HG02623 (cell line): Measurements from ENCODE around the gene KCNK3.
"Not testable (repeated sequence)": the region's sequence is repeated elsewhere in the genome, so short reads cannot be mapped to it uniquely, and the experiment has no call there.

Experiments used
- ATAC-seq: cut with Tn5 transposase; IDR thresholded peaks from one replicate; pipeline ENCODE4 v1.9.1; 2021; ENCODE audit warnings: moderate library complexity; ENCODE audit not compliant: unreplicated experiment

Gene KCNK3

DNA sequence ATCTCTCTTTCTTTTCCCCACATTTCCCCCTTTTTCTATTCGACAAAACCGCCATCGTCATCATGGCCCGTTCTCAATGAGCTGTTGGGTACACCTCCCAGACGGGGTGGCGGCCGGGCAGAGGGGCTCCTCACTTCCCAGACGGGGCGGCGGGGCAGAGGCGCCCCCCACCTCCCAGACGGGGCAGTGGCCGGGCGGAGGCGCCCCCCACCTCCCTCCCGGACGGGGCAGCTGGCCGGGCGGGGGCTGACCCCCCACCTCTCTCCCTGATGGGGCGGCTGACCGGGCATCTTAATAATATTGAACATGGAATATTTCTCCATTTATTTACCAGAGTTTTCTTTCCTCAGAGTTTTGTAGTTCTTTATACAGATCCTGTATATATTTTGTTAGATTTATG is 27.2 kb upstream of the KCNK3 start:
- not testable (repeated sequence) for ATAC-seq

DNA sequence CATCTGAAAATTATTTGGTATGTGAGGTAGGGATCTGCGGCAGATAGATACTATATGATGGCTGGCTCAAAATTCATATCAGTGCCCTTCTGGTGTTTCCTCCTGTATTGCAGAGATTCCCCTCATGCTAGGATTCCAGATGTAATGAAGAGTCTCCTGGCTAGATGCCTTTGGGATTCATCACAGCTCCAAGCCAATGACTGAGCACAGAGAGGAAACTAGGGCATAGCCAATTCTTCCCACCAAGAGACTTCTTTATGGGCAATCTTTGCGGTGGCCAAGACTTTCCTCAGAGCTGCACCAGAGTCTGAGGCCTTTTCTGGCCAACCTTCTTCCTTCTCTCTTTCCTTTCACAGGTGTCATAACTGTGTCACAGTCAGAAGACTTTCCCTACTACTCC is 25.9 kb upstream of the KCNK3 start:
- ATAC-seq: no peak

DNA sequence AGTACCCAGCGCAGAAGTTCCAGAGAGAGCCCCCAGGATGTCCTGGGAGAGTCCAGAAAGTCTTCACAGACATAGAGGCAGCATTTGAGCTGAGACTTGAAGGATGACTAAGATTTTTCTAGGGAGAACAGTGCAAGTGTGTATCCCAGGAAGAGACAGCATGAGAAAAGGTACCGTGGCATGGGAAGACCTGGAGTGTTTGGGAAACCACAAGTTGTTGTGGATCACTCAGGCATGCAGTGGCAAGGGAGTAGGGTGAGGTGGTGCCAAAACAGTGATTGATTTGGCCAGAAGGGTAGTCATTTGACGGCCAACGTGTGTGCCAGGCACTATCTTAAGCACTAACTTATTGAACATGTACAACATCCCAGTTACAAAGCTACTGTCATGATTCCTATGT is 24.5 kb upstream of the KCNK3 start:
- no peak for ATAC-seq

DNA sequence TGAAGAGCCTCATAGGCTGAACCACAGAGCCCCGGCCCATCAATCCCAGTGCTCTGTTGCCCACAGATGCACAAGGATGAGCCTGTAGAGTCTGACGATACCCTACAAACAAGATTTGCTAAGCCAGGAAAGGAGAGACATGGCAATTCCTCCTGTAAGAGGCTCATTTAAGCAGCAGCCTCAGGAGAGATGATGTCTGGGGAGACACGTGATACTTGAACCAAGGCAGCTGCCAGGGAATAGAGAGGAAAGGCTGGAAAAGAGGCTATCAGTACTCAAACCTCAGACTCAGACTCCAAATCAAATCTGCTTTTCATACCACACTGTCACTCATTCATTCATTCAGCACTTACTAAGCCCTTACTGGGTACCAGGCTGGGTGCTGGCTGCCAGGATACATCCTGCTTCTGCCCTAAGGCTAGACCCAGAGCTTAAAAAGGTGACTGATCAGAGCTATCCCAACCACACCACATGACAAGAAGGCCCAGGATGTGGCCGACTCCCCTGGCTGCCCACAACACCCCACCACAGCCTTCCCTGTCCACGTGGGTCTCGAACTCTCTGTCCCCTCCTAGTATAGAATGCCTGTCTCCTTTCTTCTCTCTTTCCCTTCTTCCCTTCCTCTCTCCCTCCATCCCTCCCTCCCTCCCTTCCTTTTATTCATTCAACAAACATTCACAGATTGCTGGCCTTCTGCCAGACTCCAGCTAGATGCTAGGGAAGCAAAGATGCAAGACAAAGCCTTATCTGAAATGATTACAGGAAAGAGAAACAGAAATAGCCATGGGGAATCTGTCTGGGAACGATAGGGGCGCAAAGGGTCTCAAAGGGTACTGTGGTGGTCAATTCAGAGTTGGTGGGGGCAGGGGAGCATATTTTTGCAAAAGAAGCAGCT is 23.4 kb upstream of the KCNK3 start:
- no peak for ATAC-seq

DNA sequence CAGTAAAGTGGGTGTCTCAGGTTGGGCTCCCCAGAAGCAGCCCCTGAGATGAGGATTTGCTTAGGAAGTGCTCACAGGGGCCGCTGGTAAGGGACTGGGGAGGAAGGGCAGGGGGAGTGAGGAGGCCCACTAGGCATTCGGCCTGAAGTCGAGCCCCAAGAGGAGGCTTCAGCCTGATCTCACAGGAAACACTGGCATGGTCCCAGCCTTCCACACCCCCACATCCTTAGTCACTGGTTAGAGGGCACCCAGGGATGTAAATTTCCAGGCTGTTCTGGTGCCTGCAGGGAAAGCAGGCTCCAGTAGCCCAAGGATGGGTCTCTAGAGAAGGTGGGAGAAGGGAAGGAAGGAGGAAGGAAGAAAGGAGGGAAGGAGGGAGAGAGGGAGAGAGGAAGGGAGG is 22.4 kb upstream of the KCNK3 start:
- ATAC-seq: no peak

DNA sequence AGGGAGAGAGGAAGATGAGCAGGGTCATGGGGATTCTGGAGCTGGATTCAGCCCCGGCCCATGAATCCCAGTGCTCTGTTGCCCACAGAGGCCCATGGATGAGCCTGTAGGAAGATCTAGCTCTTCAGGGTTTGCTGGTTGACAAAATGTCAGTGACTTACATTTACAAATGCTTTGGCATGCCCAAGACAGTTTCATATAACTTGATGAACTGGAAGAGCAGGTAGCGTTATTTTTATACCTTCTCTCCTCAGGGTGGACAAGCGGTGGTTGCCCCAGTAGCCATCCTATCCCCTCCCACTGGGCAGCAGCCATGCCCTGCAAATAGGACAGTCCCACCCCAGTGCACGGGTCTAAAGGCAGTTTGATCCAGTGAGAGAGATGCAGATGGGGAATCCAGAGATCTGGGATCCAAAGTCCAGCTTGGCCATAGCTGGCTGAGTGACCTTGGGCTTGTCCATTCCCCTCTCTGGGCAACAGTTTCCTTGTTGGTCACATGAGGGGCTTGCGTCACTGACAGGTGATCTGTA is 21.5 kb upstream of the KCNK3 start:
- ATAC-seq: no peak

DNA sequence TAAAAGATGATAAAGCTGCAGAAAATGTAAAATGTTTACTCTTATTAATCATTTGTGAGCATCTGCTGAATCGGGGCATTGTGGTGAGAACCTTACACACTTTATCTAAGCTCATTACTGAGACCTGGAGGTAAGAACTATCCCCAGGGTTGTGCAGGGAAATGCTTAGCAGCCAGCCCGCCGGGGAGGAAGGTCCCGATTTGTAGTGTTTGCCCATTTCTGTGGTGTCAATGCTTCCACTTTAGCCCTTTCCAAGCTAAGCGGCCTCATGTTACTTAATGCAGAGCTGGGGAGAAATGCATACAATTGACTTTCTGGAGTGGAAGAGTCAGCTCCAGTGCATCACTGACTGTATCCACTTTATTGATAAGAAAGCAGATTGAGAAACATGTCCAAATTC is 20.8 kb upstream of the KCNK3 start:
- ATAC-seq: no peak

DNA sequence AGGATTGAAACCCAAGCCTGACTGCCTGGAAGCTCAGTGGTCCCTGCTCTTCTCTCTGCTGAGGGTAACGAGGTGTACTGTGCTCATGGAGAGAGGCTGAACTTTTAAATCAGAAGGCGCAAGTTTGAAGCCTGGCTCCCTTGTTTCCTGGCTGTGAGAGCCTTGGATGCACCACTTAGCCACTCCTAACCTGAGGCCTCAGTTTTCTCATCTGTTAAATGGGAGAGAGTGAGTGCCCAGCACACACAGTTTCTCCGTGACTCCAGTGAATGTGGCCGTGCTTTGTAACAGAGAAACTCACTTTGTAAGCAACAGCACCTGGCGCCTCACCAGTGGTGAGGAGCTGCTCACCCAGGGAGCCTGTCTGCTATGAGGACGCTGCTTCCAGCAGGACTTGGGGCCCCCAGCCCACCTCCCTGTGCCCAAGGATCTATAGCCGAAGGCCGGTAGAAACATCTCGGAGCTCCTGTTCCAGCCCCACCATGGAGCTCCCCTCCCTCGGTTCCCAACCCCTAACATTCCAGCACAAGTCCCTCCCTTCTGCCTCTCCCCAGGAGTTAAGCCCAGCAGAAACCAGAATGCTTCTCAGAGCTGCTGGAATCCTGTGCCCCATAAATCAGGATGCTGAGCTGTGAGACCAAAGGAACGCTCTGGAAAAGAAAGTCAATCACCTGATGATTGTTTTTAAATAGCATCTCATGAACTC is 20.3 kb upstream of the KCNK3 start:
- ATAC-seq: no peak

DNA sequence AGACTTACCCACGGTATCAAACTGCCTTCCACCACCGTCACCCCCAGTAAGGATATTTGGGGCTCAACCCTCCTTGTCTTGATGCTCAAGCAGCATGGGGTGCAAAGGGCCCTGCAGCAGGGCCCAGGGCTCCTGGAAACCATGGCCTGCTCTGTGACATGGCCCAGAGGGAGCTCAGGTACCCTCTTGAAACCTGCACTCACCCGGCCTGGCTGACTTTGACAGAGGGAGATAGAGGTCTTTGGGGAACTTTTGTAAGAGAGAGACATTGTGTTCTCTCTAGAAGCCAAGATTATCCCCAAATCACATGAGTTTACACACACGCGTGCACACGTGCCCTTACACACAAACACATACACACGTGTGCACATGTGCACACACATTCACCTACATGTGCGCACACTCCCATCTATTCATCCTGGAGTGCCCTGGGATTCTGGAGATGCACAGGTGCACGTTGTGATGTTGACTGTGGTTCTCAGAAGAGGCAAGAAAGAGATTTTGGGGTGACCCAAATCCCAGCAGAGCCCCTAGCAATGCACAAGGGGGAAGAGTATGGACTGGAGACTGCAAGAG is 19.6 kb upstream of the KCNK3 start:
- ATAC-seq: no peak

DNA sequence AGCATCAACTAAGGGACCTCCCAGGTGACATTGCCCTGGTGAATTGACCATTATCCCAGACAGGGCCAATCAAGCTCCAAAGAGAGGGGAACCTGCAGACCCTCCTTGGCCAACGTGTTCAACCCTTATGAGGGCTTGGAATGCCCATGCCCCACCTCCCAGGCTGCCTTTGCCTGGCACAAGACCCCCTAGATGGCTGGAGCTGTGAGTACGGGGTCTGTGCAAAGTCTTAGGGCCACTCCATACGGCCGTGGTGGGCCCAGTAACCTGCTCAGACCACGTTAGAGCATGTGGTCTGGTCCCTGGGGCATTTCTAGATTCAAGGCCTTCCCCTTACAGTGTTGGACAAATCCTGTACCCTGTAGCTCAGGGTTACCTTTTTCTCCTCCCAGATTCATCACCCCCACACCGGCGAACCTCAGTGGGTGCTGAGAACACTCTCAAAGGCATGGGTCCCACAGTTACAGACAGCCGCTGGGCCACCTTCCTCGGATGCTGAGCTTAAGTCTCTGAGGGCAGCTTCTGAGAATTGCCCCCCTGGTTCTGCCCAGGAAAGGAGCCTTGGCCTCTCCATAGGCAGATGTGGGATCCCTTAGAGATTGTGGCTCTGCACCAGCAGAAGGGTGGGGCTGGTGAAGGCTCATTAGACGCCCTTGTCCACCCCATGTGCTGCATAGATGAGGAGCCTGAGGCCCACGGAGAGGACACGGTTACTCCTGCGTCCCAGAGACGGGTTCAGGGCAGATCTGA is 18.3 kb upstream of the KCNK3 start:
- ATAC-seq: no peak

DNA sequence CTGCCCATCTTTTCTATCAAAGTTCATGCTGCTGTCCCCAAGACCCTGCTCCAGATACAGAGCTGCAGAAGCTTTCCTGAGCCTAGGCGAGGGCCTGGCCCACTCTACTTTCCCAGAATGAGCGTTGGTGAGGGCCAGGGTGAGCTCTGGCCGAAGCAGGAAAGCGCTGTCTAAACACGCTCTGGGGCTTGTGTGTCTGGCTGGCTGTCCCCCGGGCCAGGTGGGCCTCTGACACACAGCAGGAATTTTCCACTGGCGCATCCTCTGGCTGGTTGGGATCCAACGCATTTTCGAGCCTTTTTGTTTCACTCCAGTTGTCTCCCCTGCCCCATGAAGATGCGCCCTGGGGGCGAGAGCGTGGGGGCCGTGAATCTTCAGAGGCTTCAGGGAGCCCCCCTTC is 17.8 kb upstream of the KCNK3 start:
- ATAC-seq: no peak

DNA sequence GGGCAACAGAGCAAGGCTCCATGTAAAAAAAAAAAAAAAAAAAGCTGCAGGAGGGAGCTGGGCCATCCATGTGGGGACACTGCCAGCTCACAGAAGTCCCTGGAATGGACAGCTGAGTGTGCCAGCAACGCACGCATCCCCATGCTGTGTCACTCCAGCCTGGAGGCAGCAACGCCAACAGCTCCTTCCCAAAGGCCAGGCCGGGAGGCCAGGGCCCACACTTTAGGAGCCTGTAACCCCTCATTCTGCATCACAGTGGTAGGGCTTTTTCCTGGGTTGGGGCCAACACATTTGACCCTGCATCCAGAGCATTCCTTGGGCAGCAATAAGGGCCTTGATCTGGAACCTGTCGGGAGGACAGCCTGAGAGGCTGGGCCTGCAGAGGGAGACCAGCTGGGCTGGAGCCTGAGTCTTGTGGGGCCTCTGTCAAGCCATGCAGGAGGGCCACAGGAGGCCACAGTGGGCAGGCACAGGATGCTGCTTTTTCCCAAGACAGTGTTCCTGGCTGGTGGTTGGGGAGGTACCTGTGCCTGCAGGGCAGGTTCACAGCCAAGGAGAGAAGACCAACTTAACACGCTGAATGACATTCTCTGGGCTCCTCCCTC is 16.8 kb upstream of the KCNK3 start:
- no peak for ATAC-seq

DNA sequence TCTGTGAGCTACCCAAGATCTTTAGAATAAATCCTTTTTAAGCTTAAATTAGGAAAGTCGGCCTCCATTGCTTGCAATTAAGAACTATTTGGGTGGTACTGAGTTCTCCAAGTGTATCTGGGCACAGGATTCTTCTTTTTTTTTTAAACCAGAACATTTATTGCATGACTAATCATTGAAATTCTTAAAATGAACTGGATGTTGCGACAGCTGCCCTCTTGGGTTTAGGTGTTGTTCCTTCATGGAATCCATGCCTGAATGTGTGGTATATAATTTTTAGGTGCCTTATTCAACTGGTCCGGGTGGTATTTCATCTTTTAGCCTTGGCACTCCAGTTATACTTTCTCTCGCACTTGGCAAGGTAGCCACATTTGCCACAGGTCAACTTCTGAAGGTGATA is 14.5 kb upstream of the KCNK3 start:
- no peak for ATAC-seq

DNA sequence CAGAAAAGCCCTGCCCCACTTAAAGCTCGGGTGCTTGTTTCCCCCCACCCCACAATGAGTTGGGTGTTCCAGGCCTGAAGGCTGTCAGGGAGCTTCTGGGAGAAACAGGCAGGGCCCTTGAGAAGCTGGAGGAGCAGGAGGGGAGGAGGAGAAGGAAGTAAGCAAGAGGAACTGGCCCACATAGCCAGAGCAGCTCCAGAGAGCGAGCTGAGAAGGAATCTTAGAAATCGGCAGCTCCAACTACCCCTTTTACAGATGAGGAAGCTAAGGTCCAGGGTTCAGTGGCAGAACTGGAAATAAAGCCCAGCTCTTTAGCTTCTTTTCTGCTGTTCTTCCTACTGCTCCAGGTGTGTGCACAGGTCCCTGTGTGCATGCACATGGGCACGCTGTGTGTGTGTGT is 12.7 kb upstream of the KCNK3 start:
- ATAC-seq: no peak

DNA sequence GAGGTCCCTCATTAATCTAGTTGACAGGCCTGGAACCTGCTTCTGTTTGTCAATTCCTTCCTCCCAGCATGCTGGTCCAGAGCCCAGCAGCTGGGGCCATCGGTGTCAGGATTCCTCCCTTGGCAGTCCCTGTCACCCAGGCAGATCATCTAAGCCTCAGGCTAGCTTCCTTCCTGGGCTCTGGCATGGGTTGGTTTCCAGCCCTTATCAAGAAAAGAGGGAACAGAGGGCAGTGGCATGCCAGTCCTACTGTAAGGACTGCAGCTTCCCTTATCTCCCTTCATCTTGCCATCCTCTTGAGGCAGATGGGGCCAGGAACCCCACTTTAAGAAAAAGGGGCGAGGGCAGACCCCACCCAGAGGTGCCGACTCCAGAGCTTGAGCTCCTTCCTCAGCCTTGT is 10.9 kb upstream of the KCNK3 start:
- no peak for ATAC-seq

DNA sequence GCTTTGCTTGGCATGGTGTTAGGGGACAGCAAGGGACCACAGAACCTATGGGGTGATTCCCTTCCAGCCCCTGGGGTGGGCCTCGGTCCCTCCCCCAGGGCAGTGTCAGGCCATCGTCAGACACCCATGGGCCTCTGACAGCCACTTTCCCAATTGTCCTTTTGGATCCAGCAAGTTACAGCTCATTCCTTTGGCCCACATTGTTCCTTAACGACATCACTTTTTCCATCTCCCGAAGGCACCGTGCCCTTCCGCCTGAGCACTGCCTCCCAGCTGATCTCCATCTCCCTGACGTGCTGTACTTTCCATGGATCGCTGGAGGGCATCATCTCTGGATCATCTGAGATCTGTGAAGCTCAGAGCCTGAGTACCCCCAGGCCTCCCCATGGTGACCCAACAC is 10.4 kb upstream of the KCNK3 start:
- no peak for ATAC-seq

DNA sequence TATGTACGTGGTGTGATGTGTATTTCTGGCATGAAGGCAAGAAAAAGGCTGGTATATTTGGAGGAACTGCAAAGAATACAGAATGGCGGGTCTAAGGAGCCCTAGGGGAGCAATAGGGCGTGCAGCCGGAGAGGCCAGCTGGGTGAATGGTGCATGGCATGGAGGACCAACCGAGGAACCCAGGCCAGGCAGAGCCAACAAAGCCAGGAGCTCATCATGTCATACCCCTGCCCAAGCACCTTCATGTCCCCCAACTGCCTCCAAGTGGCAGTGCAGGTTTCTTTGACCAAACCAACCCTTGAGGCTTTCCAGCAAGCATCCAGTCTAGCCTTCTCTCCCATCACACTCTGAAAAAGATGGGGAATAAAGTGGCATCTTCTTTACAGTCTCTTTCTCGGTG is 8.9 kb upstream of the KCNK3 start:
- no peak for ATAC-seq

DNA sequence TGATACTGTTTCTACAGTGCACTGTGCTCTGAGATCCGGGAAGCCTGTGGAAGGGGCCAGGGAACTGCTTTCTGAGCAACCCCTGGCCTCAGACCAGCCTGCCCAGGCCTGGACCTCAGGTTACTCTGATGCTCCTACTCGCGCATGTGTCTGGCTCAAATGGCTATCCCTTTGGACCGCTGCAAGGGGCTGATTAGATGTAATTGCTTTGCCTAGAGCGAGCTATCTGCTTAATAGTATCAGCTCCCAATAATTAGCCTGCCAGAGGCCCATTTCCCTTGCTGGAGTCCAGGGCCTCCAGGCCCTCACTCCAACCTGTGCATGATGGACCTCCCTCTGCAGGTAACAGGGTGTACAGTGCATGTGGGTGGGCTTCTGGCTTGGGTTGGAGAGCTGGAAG is 7.2 kb upstream of the KCNK3 start:
- no peak for ATAC-seq

DNA sequence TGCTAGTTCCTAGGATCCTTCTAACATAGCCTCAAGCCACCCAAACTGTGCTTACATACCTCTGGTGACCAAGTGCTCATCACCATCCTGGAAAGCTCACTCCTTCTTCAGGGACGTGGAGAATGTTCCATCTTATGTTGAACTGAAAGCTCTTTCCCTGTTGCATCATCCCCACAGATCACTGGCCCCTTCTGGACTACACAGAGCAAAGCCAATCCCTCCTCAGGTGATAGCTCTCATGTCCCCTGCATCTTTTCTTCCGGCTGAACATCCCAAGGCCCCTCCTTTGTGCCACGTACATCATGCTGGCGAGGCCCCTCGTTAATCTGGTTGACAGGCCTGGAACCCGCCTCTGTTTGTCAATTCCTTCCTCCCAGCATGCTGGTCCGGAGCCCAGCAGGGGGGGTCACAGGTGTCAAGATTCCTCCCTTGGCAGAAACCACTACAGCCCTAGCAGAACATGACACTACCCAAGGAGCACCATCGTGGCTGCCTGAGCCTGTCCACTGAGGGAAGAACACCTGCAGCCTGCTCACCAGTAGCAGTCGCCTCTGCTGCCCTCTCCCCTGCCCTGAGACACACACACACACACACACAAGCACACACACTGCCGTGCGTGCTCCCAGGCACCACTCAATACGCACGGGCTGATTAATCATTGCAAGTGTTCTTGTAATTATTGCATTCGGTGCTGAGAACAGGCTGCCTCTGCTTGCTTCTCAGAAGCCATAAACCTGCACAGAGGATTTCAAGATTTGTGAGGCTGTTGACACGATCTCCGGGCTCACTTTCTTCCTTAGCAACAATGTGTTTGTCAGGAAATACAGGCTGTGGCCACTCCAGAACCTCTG is 6.3 kb upstream of the KCNK3 start:
- ATAC-seq: no peak

DNA sequence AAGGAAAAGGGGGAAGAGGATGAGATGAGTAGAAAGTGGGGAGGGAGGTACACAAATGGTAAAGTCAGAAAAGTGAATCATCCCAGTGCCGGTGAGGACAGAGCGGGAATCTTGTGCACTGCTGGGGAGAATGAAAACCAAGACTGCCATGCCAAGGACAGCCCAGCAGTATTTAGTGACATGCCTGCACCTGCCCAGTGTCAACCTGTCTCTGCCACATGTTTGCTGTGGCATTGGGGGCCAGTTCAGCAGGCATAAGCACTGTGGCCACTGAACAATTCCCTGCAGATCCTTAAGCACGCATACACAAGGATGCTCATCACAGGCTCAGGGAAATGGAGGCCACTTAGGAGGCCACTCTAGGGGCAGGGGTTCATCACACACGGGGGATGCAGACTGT is 5.2 kb upstream of the KCNK3 start:
- ATAC-seq: no peak
